Peyer's patch (tissue), 4 donors: ENCODE results near the gene MTFMT. TPM values are rescaled to one million over a fixed set of nuclear protein-coding genes. Genes with fewer than 3 reads are reported as not detected.
A peak's percentile ranks its signal among the peaks of the same experiment; 100 is the strongest.

ENCODE experiments used
- DNase-seq, 3 donors: peaks; one replicate each; pipeline ENCODE4 v3.0.0-alpha.2; 2017 to 2019
- H3K27ac ChIP-seq, 4 donors: fragments of 200-600 bp; sonication (generic); one replicate each; pipeline ENCODE4 v1.5.1; 2016 to 2019
- H3K27me3 ChIP-seq, 2 donors: fragments of 200-600 bp; sonication (generic); one replicate each; pipeline ENCODE4 v1.5.1; 2019
- H3K36me3 ChIP-seq, 3 donors: fragments of 200-600 bp; sonication (generic); one replicate each; pipeline ENCODE4 v1.5.1; 2016 to 2019
- H3K4me1 ChIP-seq, 4 donors: fragments of 200-600 bp; sonication (generic); one replicate each; pipeline ENCODE4 v1.5.1; 2016 to 2019
- H3K4me3 ChIP-seq, 4 donors: fragments of 200-600 bp; sonication (generic); 1 replicate in 3 of 4; 2 replicates in 1 of 4; pipeline ENCODE4 v1.5.1; 2016 to 2019; ENCODE audit warnings: mild to moderate bottlenecking in 1 of 4
- H3K9me3 ChIP-seq, 4 donors: fragments of 200-600 bp; sonication (generic); one replicate each; pipeline ENCODE4 v1.5.1; 2016 to 2019; ENCODE audit warnings: mild to moderate bottlenecking in 1 of 4
- CTCF ChIP-seq, 6 experiments: fragments of 450-650 bp in 4 of 6; fragments of 200-600 bp in 2 of 6; sonication (generic) in 1 of 6; IDR thresholded peaks; one replicate each; pipeline ENCODE4 v1.5.1; 2017 to 2019; ENCODE audit warnings: antibody characterized with exemption in 6 of 6, mild to moderate bottlenecking in 3 of 6, moderate library complexity in 1 of 6
- POLR2A ChIP-seq, 2 donors: fragments of 450-650 bp; IDR thresholded peaks; one replicate each; pipeline ENCODE4 v1.5.1; 2017; ENCODE audit warnings: antibody characterized with exemption in 2 of 2, mild to moderate bottlenecking in 2 of 2, moderate library complexity in 2 of 2
- total RNA-seq, 4 donors: library from RNA; depleted of rRNA; stranded (reverse); fragments of >200 nt; gene quantifications; one replicate each; pipeline ENCODE4 v1.1.0, GENCODE V29; 2016

Gene MTFMT
- total RNA-seq, 4 donors from 2014 or later = 22.3 to 39.9 (median 36.9) TPM

DNA sequence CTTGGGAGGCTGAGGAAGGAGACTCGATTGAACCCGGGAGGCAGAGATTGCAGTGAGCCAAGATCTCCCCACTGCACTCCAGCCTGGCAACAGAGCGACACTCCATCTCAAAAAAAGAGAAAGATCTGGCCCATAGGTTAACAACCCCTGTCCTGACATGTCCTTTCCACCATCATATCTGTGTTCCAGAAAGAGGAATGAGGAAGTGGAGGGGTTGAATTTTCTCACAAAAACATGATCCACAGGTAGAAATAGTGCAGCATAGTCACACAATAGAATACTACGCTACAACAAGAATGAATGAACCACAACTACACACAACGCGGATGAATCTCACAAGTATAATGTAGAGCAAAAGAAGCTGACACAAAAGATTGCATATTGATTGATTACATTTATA is 11.0 kb upstream of the MTFMT start:
- Histone ChIP-seq H3K9me3 (no peaks in the 10 kb centered on the region), H3K27me3 (no peaks in the 10 kb centered on the region), H3K4me3 (no peak overlapping the region), H3K36me3 (no peaks in the 10 kb centered on the region), H3K4me1 (peaks cover 0 to 33% (median 8%) of the 10 kb centered on the region in 4 donors), H3K27ac (no peak overlapping the region)
- no peak for TF ChIP-seq CTCF (IDR thresholded peaks at IDR 0.05)
- TF ChIP-seq POLR2A (IDR thresholded peaks at IDR 0.05) = no peak
- no peak for DNase-seq

DNA sequence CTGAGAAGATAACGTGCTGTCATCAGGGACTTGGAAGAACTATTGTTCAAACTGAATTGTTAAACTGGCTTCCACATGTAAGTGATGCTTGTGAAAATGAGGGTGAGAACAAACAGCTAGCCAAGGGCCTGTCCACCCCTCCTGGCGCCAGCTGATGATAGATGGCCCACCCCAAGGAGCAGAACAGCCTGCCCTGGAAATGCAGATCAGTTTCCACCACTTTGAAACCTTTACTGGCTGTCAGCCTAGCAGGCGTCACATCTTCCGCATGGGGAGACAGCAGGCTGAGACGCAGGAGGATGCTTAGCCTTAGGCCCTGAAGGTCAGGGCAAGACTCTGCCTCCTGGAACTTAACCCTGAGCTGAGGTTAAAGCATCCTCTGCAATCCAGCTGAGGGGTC is 9.4 kb upstream of the MTFMT start:
- H3K9me3 ChIP-seq = no peaks in the 10 kb centered on the region
- DNase-seq = no peak
- TF ChIP-seq CTCF (IDR thresholded peaks at IDR 0.05) (no peak), POLR2A (IDR thresholded peaks at IDR 0.05) (no peak)
- H3K27ac ChIP-seq = no peak overlapping the region
- H3K27me3 ChIP-seq = no peaks in the 10 kb centered on the region
- H3K4me3 ChIP-seq = no peak overlapping the region
- H3K4me1 ChIP-seq = peaks cover 0 to 32% (median 6%) of the 10 kb centered on the region in 4 donors
- no peaks in the 10 kb centered on the region for H3K36me3 ChIP-seq

DNA sequence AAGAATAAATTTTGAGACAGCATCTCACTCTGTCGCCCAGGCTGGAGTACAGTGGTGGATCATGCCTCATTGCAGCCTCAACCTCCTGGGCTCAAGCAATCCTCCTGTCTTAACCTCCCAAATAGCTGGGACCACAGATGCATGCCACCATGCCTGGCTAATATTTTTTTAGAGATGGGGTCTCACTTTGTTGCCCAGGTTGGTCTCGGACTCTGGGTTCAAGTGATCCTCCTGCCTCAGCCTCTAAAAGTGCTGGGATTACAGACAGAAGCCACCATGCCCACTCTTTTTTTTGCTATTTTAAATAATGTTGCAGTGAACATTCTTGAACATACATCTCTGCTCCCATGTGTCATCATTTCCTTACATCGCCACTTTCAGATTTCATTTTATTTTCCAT is 9.0 kb upstream of the MTFMT start:
- DNase-seq = no peak
- no peak overlapping the region for H3K27ac ChIP-seq
- TF ChIP-seq POLR2A (IDR thresholded peaks at IDR 0.05) = no peak
- TF ChIP-seq CTCF (IDR thresholded peaks at IDR 0.05) = no peak
- H3K4me3 ChIP-seq = no peak overlapping the region
- H3K4me1 ChIP-seq = peaks cover 0 to 28% (median 4%) of the 10 kb centered on the region in 4 donors
- no peaks in the 10 kb centered on the region for H3K36me3 ChIP-seq
- no peaks in the 10 kb centered on the region for H3K27me3 ChIP-seq
- no peaks in the 10 kb centered on the region for H3K9me3 ChIP-seq

GRCh38 chr15:65037309-65037708 is 7.9 kb upstream of the MTFMT start:
- H3K27ac ChIP-seq = peak overlapping the region in 1 of 4 donors; percentile 51
- no peak for DNase-seq
- no peak overlapping the region for H3K4me3 ChIP-seq

GRCh38 chr15:65034719-65035118 is 5.3 kb upstream of the MTFMT start:
- Histone ChIP-seq H3K27me3 (no peaks in the 10 kb centered on the region), H3K4me3 (no peak overlapping the region), H3K36me3 (no peaks in the 10 kb centered on the region), H3K4me1 (peaks cover 0 to 15% (median 0%) of the 10 kb centered on the region in 4 donors), H3K9me3 (no peaks in the 10 kb centered on the region), H3K27ac (peak overlapping the region in 1 of 4 donors; percentile 22)
- no peak for TF ChIP-seq POLR2A (IDR thresholded peaks at IDR 0.05)
- TF ChIP-seq CTCF (IDR thresholded peaks at IDR 0.05) = no peak
- no peak for DNase-seq

More at GRCh38 chr15:65037309-65037708, 7.9 kb upstream of the MTFMT start:
- Histone ChIP-seq H3K9me3 (no peaks in the 10 kb centered on the region), H3K27me3 (no peaks in the 10 kb centered on the region), H3K4me1 (peaks cover 0 to 22% (median 0%) of the 10 kb centered on the region in 4 donors), H3K36me3 (no peaks in the 10 kb centered on the region)
- TF ChIP-seq POLR2A (IDR thresholded peaks at IDR 0.05) (no peak), CTCF (IDR thresholded peaks at IDR 0.05) (no peak)
